SK-N-SH (cell line): ENCODE data around the gene CCT6A. TPM values are rescaled to one million over a fixed set of nuclear protein-coding genes. Genes with fewer than 3 reads are reported as not detected.

Experiments used
- CTCF ChIA-PET: fragments of 300-600, 350-600 bp; formaldehyde crosslinking; extraction: SDS; loops from one replicate; lab custom pipeline; 2021; lab: Yijun Ruan, JAX
- POLR2A ChIA-PET: fragments of 350-600 bp; sonication (Branson Sonifier 250); formaldehyde crosslinking; extraction: SDS; loops from one replicate; lab custom pipeline; 2020; ENCODE audit warnings: antibody characterized with exemption, inconsistent platforms; lab: Yijun Ruan, JAX
- DNase-seq: peaks from one replicate; pipeline ENCODE4 v3.0.0; 2012
- H2AFZ ChIP-seq: fragments of 200-600 bp; sonication (generic); 2 replicates; pipeline ENCODE4 v1.8.1; 2016; ENCODE audit warnings: antibody characterized with exemption, mild to moderate bottlenecking, low read depth
- H3F3A ChIP-seq: fragments of 200-600 bp; sonication (generic); replicated peaks from 2 replicates; pipeline ENCODE3; 2016; ENCODE audit warnings: antibody characterized with exemption, mild to moderate bottlenecking; ENCODE audit not compliant: insufficient read depth
- H3K27ac ChIP-seq, 2 experiments: fragments of 200-500 bp in 1 of 2; fragments of 200-600 bp in 1 of 2; sonication (Bioruptor generic) in 1 of 2; sonication (generic), shearing (Covaris generic) in 1 of 2; 2 replicates each; pipeline versions ENCODE4 v1.5.1 to v1.6.1; 2014 to 2016; ENCODE audit warnings: low read depth in 2 of 2, inconsistent platforms in 1 of 2, low read length in 1 of 2, mild to moderate bottlenecking in 1 of 2, mixed read lengths in 1 of 2
- H3K27me3 ChIP-seq: fragments of 200-600 bp; sonication (generic), shearing (Covaris generic); 2 replicates; pipeline ENCODE4 v1.6.1; 2016; ENCODE audit warnings: mixed run types; ENCODE audit not compliant: insufficient read depth
- H3K36me3 ChIP-seq, 2 experiments: fragments of 200-500 bp in 1 of 2; fragments of 200-600 bp in 1 of 2; sonication (Bioruptor generic) in 1 of 2; sonication (generic) in 1 of 2; replicated peaks in 1 of 2; 2 replicates each; pipeline versions ENCODE3 to v1.5.1; 2014 to 2016; ENCODE audit warnings: low read length in 1 of 2, mild to moderate bottlenecking in 1 of 2; ENCODE audit not compliant: insufficient read depth in 2 of 2, control insufficient read depth in 1 of 2
- H3K4me1 ChIP-seq, 2 experiments: fragments of 200-500 bp in 1 of 2; fragments of 200-600 bp in 1 of 2; sonication (Bioruptor generic) in 1 of 2; sonication (generic), shearing (Covaris generic) in 1 of 2; 2 replicates each; pipeline versions ENCODE4 v1.5.1 to v1.6.1; 2014 to 2016; ENCODE audit warnings: low read depth in 1 of 2, low read length in 1 of 2, mixed run types in 1 of 2; ENCODE audit not compliant: insufficient read depth in 2 of 2, control insufficient read depth in 1 of 2
- H3K4me2 ChIP-seq: fragments of 200-600 bp; sonication (generic), shearing (Covaris generic); 2 replicates; pipeline ENCODE4 v1.6.1; 2017; ENCODE audit warnings: mixed run types
- H3K4me3 ChIP-seq, 2 experiments: fragments of 200-500 bp in 1 of 2; fragments of 200-600 bp in 1 of 2; sonication (Bioruptor generic) in 1 of 2; sonication (generic), shearing (Covaris generic) in 1 of 2; 2 replicates each; pipeline versions ENCODE4 v1.5.1 to v1.8.1; 2014 to 2016; ENCODE audit warnings: low read depth in 2 of 2, inconsistent platforms in 1 of 2, low read length in 1 of 2, mild to moderate bottlenecking in 1 of 2, mixed read lengths in 1 of 2, moderate library complexity in 1 of 2
- H3K79me2 ChIP-seq: fragments of 200-600 bp; sonication (generic); 2 replicates; pipeline ENCODE4 v1.8.1; 2017; ENCODE audit warnings: mild to moderate bottlenecking; ENCODE audit not compliant: insufficient read depth
- H3K9ac ChIP-seq: fragments of 200-600 bp; sonication (generic); 2 replicates; pipeline ENCODE4 v1.6.1; 2017; ENCODE audit warnings: mixed run types
- H3K9me2 ChIP-seq: fragments of 200-600 bp; sonication (generic); 2 replicates; pipeline ENCODE4 v1.6.1; 2017; ENCODE audit warnings: mixed run types
- H3K9me3 ChIP-seq: fragments of 200-600 bp; sonication (generic); 2 replicates; pipeline ENCODE4 v1.6.1; 2017; ENCODE audit warnings: mixed run types, mild to moderate bottlenecking, moderate library complexity
- H4K20me1 ChIP-seq: fragments of 200-600 bp; sonication (generic); 2 replicates; pipeline ENCODE4 v1.6.1; 2017; ENCODE audit warnings: mild to moderate bottlenecking, mixed run types; ENCODE audit not compliant: insufficient read depth
- CHD2 ChIP-seq: fragments of 150-350 bp; IDR thresholded peaks from 2 replicates; pipeline ENCODE4 v1.6.1; 2018; ENCODE audit warnings: low read length; ENCODE audit not compliant: partially characterized antibody
- EP300 ChIP-seq, 2 experiments: IDR thresholded peaks; 2 replicates each; pipeline versions ENCODE4 v1.4.0 to v1.6.1; 2012; ENCODE audit warnings: borderline replicate concordance in 1 of 2, low read depth in 1 of 2, low read length in 1 of 2
- EZH2phosphoT487 ChIP-seq: fragments of 200-600 bp; sonication (generic); IDR thresholded peaks from 2 replicates; pipeline ENCODE4 v1.6.1; 2017; ENCODE audit warnings: low read depth, mixed run types, mild to moderate bottlenecking, antibody characterized with exemption, moderate library complexity, borderline replicate concordance
- FOSL2 ChIP-seq: IDR thresholded peaks from 2 replicates; pipeline ENCODE4 v1.4.0; 2012; ENCODE audit warnings: low read depth, mild to moderate bottlenecking, moderate library complexity, borderline replicate concordance
- FOXJ3 ChIP-seq: sonication (generic); formaldehyde crosslinking; IDR thresholded peaks from 2 replicates; pipeline ENCODE4 v1.5.1; 2020; ENCODE audit warnings: mild to moderate bottlenecking, missing genetic modification reagents
- FOXM1 ChIP-seq: IDR thresholded peaks from 2 replicates; pipeline ENCODE4 v1.4.0; 2012; ENCODE audit warnings: low read depth, mild to moderate bottlenecking
- GABPA ChIP-seq: IDR thresholded peaks from 2 replicates; pipeline ENCODE4 v1.4.0; 2012; ENCODE audit warnings: low read depth, mild to moderate bottlenecking
- GATA2 ChIP-seq: sonication (generic); formaldehyde crosslinking; IDR thresholded peaks from 2 replicates; pipeline ENCODE4 v1.5.0; 2020; ENCODE audit warnings: mild to moderate bottlenecking, missing genetic modification reagents
- IRF3 ChIP-seq: fragments of 150-350 bp; IDR thresholded peaks from 2 replicates; pipeline ENCODE4 v1.6.1; 2016; ENCODE audit warnings: mild to moderate bottlenecking, low read depth, low read length
- JUND ChIP-seq: IDR thresholded peaks from 2 replicates; pipeline ENCODE4 v1.4.0; 2012
- MEF2A ChIP-seq: IDR thresholded peaks from 2 replicates; pipeline ENCODE4 v1.4.0; 2012; ENCODE audit warnings: low read depth, borderline replicate concordance
- MXI1 ChIP-seq: IDR thresholded peaks from 2 replicates; pipeline ENCODE4 v1.6.1; 2012; ENCODE audit warnings: mild to moderate bottlenecking, low read depth, low read length, improper control_type of control experiment
- NFIC ChIP-seq: IDR thresholded peaks from 2 replicates; pipeline ENCODE4 v1.4.0; 2012; ENCODE audit warnings: borderline replicate concordance
- NRF1 ChIP-seq: IDR thresholded peaks from 2 replicates; pipeline ENCODE4 v1.6.1; 2012; ENCODE audit warnings: low read depth, mild to moderate bottlenecking, low read length
- RAD21 ChIP-seq: IDR thresholded peaks from 2 replicates; pipeline ENCODE4 v1.6.1; 2012; ENCODE audit warnings: mild to moderate bottlenecking, low read length
- RCOR1 ChIP-seq: fragments of 150-350 bp; IDR thresholded peaks from 2 replicates; pipeline ENCODE4 v1.6.1; 2017; ENCODE audit warnings: antibody characterized with exemption, low read length
- RFX5 ChIP-seq: IDR thresholded peaks from 2 replicates; pipeline ENCODE4 v1.6.1; 2012; ENCODE audit warnings: mild to moderate bottlenecking, improper control_type of control experiment, low read length
- RXRA ChIP-seq: IDR thresholded peaks from 2 replicates; pipeline ENCODE4 v1.4.0; 2012; ENCODE audit warnings: low read depth, mild to moderate bottlenecking, borderline replicate concordance
- SIN3A ChIP-seq: IDR thresholded peaks from 2 replicates; pipeline ENCODE4 v1.6.1; 2012; ENCODE audit warnings: low read depth, mild to moderate bottlenecking, low read length, moderate library complexity, borderline replicate concordance
- SMC3 ChIP-seq: IDR thresholded peaks from 2 replicates; pipeline ENCODE4 v1.6.1; 2012; ENCODE audit warnings: low read depth, low read length, improper control_type of control experiment
- TAF1 ChIP-seq: IDR thresholded peaks from 2 replicates; pipeline ENCODE4 v1.6.1; 2012; ENCODE audit warnings: low read depth, mild to moderate bottlenecking, low read length, moderate library complexity, borderline replicate concordance
- TCF12 ChIP-seq: IDR thresholded peaks from 2 replicates; pipeline ENCODE4 v1.4.0; 2012
- TEAD4 ChIP-seq: IDR thresholded peaks from 2 replicates; pipeline ENCODE4 v1.4.0; 2012; ENCODE audit warnings: mild to moderate bottlenecking, borderline replicate concordance; ENCODE audit not compliant: insufficient read depth
- USF1 ChIP-seq: IDR thresholded peaks from 2 replicates; pipeline ENCODE4 v1.4.0; 2012; ENCODE audit warnings: low read depth, borderline replicate concordance
- USF2 ChIP-seq: fragments of 150-350 bp; IDR thresholded peaks from 2 replicates; pipeline ENCODE4 v1.6.1; 2017; ENCODE audit warnings: antibody characterized with exemption, low read length, low read depth, borderline replicate concordance
- ZBTB33 ChIP-seq: IDR thresholded peaks from 2 replicates; pipeline ENCODE4 v1.4.0; 2012; ENCODE audit warnings: low read depth, borderline replicate concordance
- WGBS: methylation state at CpG from one replicate; pipeline ENCODE4 v1.1.6; 2017; ENCODE audit warnings: low lambda C conversion rate; 5-methylcytosine and 5-hydroxymethylcytosine counted together
- polyA plus RNA-seq, 3 experiments: library from polyadenylated mRNA; depleted of rRNA; stranded (reverse); fragments of >200 nt; gene quantifications; 2 replicates each; pipeline ENCODE4 v1.2.3, GENCODE V29; 2012
- TF ChIP-seq, protein P1 (sequence below): IDR thresholded peaks from 2 replicates; pipeline ENCODE4 v1.6.1; 2012; ENCODE audit warnings: mild to moderate bottlenecking, low read depth, low read length, moderate library complexity

The CCT6A gene
- polyA plus RNA-seq, 1 of the 3 experiments (the other 2 are of a cell fraction), result 221 TPM

GRCh38 chr7:56062382-56062781 is 10.8 kb downstream of the CCT6A start:
- Histone ChIP-seq H2AFZ (no peak overlapping the region), H3K4me2 (peak overlapping the region; percentile 5), H3K9ac (no peak overlapping the region; the same call in 1 of the 2 replicates), H4K20me1 (peaks cover 11% of the 10 kb centered on the region), H3K4me3 (no peak overlapping the region; a peak in 1 of 4 replicates), H3K27ac (peak overlapping the region; percentile 18 to 78; a peak in 3 of 4 replicates), H3K9me2 (no peaks in the 10 kb centered on the region), H3K4me1 (peaks cover 4 to 23% of the 10 kb centered on the region in 2 experiments; a peak in 3 of 4 replicates), H3K27me3 (no peaks in the 10 kb centered on the region), H3K9me3 (no peaks in the 10 kb centered on the region), H3K79me2 (peaks cover 59% of the 10 kb centered on the region), H3K36me3 (peaks cover 60 to 61% of the 10 kb centered on the region in 2 experiments), H3F3A (peaks cover 65% of the 10 kb centered on the region)
- DNase-seq, result no peak
- ChIA-PET POLR2A (interaction anchor here (0.6 to 4.3 kb wide), 2 partner anchors 11 to 20 kb away, joined by 3 to 36 read pairs; partner anchors contain the start of genes CCT6A and PSPH), CTCF (interaction anchor here (0.8 to 2.1 kb wide), 7 partner anchors 8 to 98 kb away, joined by 3 to 9 read pairs (median 6); partner anchors contain the start of genes CCT6A and PSPH)
- 30% methylated on average over 2 of the region's 2 CpGs for WGBS
- TF ChIP-seq CHD2 (no peak), EP300 (IDR thresholded peaks at IDR 0.05; ENCODE audit: borderline replicate concordance in 1 of 2, low read depth in 1 of 2, low read length in 1 of 2) (peak in 1 of 2 experiments; percentile 49; a peak in 1 of 4 replicates), JUND (peak; percentile 74), USF1 (no peak), RCOR1 (no peak), SIN3A (no peak), RFX5 (no peak), GATA2 (CRISPR knock-in tag) (no peak), FOSL2 (peak; percentile 85), TCF12 (peak; percentile 36), NFIC (no peak), NRF1 (no peak), ZBTB33 (no peak), TAF1 (no peak), GABPA (no peak), RXRA (no peak), IRF3 (no peak), TEAD4 (no peak), MEF2A (no peak), SMC3 (no peak), FOXM1 (no peak), EZH2phosphoT487 (no peak), MXI1 (no peak), RAD21 (no peak), FOXJ3 (CRISPR knock-in tag) (no peak), USF2 (no peak)
- TF ChIP-seq, protein P1, sequence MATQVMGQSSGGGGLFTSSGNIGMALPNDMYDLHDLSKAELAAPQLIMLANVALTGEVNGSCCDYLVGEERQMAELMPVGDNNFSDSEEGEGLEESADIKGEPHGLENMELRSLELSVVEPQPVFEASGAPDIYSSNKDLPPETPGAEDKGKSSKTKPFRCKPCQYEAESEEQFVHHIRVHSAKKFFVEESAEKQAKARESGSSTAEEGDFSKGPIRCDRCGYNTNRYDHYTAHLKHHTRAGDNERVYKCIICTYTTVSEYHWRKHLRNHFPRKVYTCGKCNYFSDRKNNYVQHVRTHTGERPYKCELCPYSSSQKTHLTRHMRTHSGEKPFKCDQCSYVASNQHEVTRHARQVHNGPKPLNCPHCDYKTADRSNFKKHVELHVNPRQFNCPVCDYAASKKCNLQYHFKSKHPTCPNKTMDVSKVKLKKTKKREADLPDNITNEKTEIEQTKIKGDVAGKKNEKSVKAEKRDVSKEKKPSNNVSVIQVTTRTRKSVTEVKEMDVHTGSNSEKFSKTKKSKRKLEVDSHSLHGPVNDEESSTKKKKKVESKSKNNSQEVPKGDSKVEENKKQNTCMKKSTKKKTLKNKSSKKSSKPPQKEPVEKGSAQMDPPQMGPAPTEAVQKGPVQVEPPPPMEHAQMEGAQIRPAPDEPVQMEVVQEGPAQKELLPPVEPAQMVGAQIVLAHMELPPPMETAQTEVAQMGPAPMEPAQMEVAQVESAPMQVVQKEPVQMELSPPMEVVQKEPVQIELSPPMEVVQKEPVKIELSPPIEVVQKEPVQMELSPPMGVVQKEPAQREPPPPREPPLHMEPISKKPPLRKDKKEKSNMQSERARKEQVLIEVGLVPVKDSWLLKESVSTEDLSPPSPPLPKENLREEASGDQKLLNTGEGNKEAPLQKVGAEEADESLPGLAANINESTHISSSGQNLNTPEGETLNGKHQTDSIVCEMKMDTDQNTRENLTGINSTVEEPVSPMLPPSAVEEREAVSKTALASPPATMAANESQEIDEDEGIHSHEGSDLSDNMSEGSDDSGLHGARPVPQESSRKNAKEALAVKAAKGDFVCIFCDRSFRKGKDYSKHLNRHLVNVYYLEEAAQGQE, result no peak
